ENCODE data around the gene ITGA2B.

Gene ITGA2B

DNA sequence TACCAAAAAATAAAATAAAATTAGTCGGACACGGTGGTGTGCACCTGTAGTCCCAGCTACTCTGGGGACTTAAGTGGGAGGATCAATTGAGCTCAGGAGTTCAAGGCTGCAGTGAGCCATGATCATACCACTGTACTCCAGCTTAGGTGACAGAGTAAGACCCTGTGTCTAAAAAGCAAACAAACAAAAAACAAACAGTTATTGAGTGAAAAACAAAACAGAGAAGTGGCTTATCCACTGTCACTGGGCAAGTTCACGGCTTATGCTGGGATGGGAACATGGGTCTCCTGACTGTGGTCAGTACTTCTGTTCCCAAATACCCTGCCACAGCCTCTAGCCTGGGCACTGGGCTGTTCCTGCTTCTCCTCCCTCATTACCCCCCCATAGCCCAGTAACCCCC is 53.9 kb downstream of the ITGA2B start:
- TF ChIP-seq, protein P1, sequence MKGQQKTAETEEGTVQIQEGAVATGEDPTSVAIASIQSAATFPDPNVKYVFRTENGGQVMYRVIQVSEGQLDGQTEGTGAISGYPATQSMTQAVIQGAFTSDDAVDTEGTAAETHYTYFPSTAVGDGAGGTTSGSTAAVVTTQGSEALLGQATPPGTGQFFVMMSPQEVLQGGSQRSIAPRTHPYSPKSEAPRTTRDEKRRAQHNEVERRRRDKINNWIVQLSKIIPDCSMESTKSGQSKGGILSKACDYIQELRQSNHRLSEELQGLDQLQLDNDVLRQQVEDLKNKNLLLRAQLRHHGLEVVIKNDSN (IDR thresholded peaks at IDR 0.05) = no peak
- TF ChIP-seq TAF1 (IDR thresholded peaks at IDR 0.05; ENCODE audit: low read depth) (no peak), CEBPB (IDR thresholded peaks at IDR 0.05) (no peak), ZBTB7A (IDR thresholded peaks at IDR 0.05; ENCODE audit: low read depth) (no peak), YY1 (IDR thresholded peaks at IDR 0.05; ENCODE audit: low read depth) (no peak), TCF12 (IDR thresholded peaks at IDR 0.05; ENCODE audit: low read depth) (no peak), MAX (IDR thresholded peaks at IDR 0.05) (no peak), NFIC (IDR thresholded peaks at IDR 0.05) (no peak)

DNA sequence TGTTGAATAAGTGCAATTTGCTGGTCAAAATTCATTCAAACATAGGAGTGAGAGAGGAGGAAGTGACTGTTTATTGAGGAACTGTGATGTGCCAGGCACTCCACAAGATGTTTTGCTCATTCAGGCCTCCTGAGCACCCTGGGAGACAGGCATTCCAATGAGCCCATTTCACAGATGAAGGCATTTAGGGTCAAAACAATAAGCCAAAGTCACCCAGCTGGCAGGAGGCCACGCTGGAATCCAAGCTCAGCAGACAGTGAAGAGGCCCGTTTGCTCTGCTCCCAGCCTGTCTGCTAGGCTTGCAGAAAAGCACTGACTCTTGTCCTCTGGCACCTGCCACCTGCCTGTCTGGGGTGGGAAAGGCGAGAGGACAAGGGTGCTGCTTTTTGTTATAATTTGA is 54.7 kb downstream of the ITGA2B start:
- TF ChIP-seq RAD21 (IDR thresholded peaks at IDR 0.05; ENCODE audit: low read depth) = no peak
- peak; percentile 19; the same call in 1 of the 2 replicates for TF ChIP-seq NFIC (IDR thresholded peaks at IDR 0.05)
- TF ChIP-seq CEBPB (IDR thresholded peaks at IDR 0.05) = no peak
- no peak for TF ChIP-seq FOXM1 (IDR thresholded peaks at IDR 0.05; ENCODE audit: borderline replicate concordance, low read depth)
- TF ChIP-seq ZBTB7A (IDR thresholded peaks at IDR 0.05; ENCODE audit: low read depth) = no peak
- TF ChIP-seq EP300 (IDR thresholded peaks at IDR 0.05; ENCODE audit: borderline replicate concordance) = no peak

DNA sequence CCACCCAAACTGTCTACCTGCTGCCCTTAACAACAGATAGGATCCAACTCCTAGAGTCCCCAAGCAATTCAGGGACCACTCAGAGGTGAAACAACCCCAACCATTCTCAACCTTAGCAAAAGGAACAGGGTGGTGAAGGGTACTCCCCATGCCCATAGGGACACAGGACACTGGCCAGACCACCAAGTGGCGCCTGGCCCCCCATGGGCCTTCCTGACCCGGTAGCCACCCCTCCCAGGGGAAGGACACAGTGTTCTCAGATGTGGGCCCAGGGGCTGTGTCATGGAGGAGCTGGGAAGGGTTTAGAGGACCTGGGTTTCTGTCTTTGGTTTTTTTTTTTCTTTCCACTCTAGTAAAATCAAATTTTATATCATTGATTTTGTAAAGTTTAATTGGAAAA is 55.1 kb downstream of the ITGA2B start:
- no peak for TF ChIP-seq TEAD4 (IDR thresholded peaks at IDR 0.05)
- no peak for TF ChIP-seq NFIC (IDR thresholded peaks at IDR 0.05)
- no peak for TF ChIP-seq RAD21 (IDR thresholded peaks at IDR 0.05; ENCODE audit: low read depth)
- TF ChIP-seq CREB1 (IDR thresholded peaks at IDR 0.05; ENCODE audit: low read depth) = no peak
- no peak for TF ChIP-seq EGR1 (IDR thresholded peaks at IDR 0.05)
- TF ChIP-seq, protein P1 (IDR thresholded peaks at IDR 0.05) = no peak
- no peak for TF ChIP-seq YY1 (IDR thresholded peaks at IDR 0.05; ENCODE audit: low read depth)
- no peak for TF ChIP-seq TAF1 (IDR thresholded peaks at IDR 0.05; ENCODE audit: low read depth)
- no peak for TF ChIP-seq TCF12 (IDR thresholded peaks at IDR 0.05; ENCODE audit: low read depth)
- no peak for TF ChIP-seq ZBTB7A (IDR thresholded peaks at IDR 0.05; ENCODE audit: low read depth)
- TF ChIP-seq FOXM1 (IDR thresholded peaks at IDR 0.05; ENCODE audit: borderline replicate concordance, low read depth) = no peak
- no peak for TF ChIP-seq CEBPB (IDR thresholded peaks at IDR 0.05)
- TF ChIP-seq REST (IDR thresholded peaks at IDR 0.05; ENCODE audit: low read depth) = no peak
- TF ChIP-seq EP300 (IDR thresholded peaks at IDR 0.05; ENCODE audit: borderline replicate concordance) = no peak
- TF ChIP-seq MAX (IDR thresholded peaks at IDR 0.05) = no peak

DNA sequence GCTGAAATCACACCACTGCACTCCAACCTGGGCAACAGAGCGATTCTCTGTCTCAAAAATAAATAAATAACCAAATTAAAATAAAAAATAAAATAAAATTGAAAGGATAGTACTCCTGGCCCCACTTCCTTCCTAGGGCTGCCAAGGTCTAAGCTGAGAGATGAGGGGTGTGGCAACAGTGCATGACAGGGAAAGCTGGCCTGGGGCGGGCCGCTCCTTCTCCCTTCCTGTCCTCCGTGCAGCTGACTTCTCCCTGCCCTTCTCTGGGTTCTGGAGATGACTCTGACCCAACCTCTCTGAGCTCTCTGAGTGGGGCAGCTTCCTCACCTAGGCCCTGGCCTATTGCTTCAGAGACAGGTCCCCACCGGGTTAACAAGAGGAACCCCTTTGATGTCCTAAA is 56.1 kb downstream of the ITGA2B start:
- TF ChIP-seq EGR1 (IDR thresholded peaks at IDR 0.05) (no peak), NFIC (IDR thresholded peaks at IDR 0.05) (no peak), MAX (IDR thresholded peaks at IDR 0.05) (no peak), ZBTB7A (IDR thresholded peaks at IDR 0.05; ENCODE audit: low read depth) (no peak), TEAD4 (IDR thresholded peaks at IDR 0.05) (no peak), YY1 (IDR thresholded peaks at IDR 0.05; ENCODE audit: low read depth) (no peak), CREB1 (IDR thresholded peaks at IDR 0.05; ENCODE audit: low read depth) (no peak), FOXM1 (IDR thresholded peaks at IDR 0.05; ENCODE audit: borderline replicate concordance, low read depth) (no peak), RAD21 (IDR thresholded peaks at IDR 0.05; ENCODE audit: low read depth) (no peak), EP300 (IDR thresholded peaks at IDR 0.05; ENCODE audit: borderline replicate concordance) (no peak), REST (IDR thresholded peaks at IDR 0.05; ENCODE audit: low read depth) (no peak), TAF1 (IDR thresholded peaks at IDR 0.05; ENCODE audit: low read depth) (no peak), CEBPB (IDR thresholded peaks at IDR 0.05) (no peak), TCF12 (IDR thresholded peaks at IDR 0.05; ENCODE audit: low read depth) (no peak)
- TF ChIP-seq, protein P1 (IDR thresholded peaks at IDR 0.05) = no peak

- TF ChIP-seq TCF12 (IDR thresholded peaks at IDR 0.05; ENCODE audit: low read depth) (no peak), RAD21 (IDR thresholded peaks at IDR 0.05; ENCODE audit: low read depth) (peak; percentile 82)
Observed at GRCh38 chr17:44331249-44331760, 58.1 kb downstream of the ITGA2B start.
